Measurements from ENCODE around the gene DYNC2I2. TPM values are rescaled to one million over a fixed set of nuclear protein-coding genes. Genes with fewer than 3 reads are reported as not detected.
"Not testable (repeated sequence)": the region's sequence is repeated elsewhere in the genome, so short reads cannot be mapped to it uniquely, and the experiment has no call there.

The DYNC2I2 gene
- polyA plus RNA-seq, 2 donors: 45.7 to 48.0 TPM

DNA sequence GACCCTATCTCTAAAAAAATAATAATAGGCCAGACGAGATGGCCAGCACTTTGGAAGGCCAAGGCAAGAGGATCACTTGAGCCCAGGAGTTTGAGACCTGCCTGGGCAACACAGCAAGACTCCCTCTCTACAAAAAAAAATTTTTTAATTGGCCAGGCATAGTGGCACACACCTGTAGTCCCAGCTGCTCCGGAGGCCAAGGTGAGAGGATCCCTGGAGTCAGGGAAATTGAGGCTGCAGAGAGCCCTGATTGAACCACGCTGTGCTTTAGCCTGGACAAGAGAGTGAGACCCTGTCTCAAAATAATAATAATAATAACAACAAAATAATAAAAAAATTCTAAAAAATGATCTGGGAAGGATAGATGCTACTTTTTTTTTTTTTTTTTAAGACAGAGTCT is 1.1 kb upstream of the DYNC2I2 start:
- Histone ChIP-seq H3K9me3 (ENCODE audit: control insufficient read depth in 2 of 2, insufficient read depth in 1 of 2, low read depth in 1 of 2, low read length in 1 of 2) (no peaks in the 10 kb centered on the region), H3K4me3 (ENCODE audit: low read depth in 1 of 2, low read length in 2 of 2) (no peak overlapping the region), H3K27ac (ENCODE audit: low read depth in 2 of 2, low read length in 1 of 2) (no peak overlapping the region), H3K4me1 (ENCODE audit: control insufficient read depth in 2 of 2, insufficient read depth in 2 of 2, low read length in 1 of 2) (no peaks in the 10 kb centered on the region), H3K36me3 (ENCODE audit: control insufficient read depth in 2 of 2, insufficient read depth in 2 of 2, low read length in 1 of 2) (peaks cover 0 to 3% of the 10 kb centered on the region in 2 donors), H3K27me3 (ENCODE audit: control insufficient read depth in 1 of 2, insufficient read depth in 2 of 2, low read length in 2 of 2) (no peaks in the 10 kb centered on the region)
- 92 to 94% methylated on average over 3 of the region's 3 CpGs for WGBS, 2 donors

DNA sequence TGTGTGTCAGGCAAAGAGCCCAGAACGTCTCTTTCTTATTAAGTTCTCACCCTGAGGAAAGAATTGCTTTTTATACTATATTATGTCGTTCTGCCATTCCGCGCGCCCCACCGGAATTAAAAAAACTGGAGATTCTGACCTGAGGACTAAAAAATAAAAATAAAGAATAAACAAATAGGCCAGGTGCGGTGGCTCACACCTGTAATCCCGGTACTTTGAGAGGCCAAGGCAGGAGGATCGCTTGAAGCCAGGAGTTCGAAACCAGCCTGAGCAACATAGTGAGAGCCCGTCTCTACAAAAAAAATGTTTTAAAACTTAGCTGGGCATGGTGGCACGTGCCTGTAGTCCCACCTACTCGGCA is 677 bp upstream of the DYNC2I2 start:
- no peaks in the 10 kb centered on the region for H3K9me3 ChIP-seq (ENCODE audit: control insufficient read depth in 2 of 2, insufficient read depth in 1 of 2, low read depth in 1 of 2, low read length in 1 of 2)
- H3K27ac ChIP-seq (ENCODE audit: low read depth in 2 of 2, low read length in 1 of 2): peak overlapping the region in 1 of 2 donors; percentile 91
- H3K4me1 ChIP-seq (ENCODE audit: control insufficient read depth in 2 of 2, insufficient read depth in 2 of 2, low read length in 1 of 2): no peaks in the 10 kb centered on the region
- H3K27me3 ChIP-seq (ENCODE audit: control insufficient read depth in 1 of 2, insufficient read depth in 2 of 2, low read length in 2 of 2): no peaks in the 10 kb centered on the region
- peak overlapping the region in 1 of 2 donors; percentile 70 for H3K4me3 ChIP-seq (ENCODE audit: low read depth in 1 of 2, low read length in 2 of 2)
- H3K36me3 ChIP-seq (ENCODE audit: control insufficient read depth in 2 of 2, insufficient read depth in 2 of 2, low read length in 1 of 2): peaks cover 0 to 3% of the 10 kb centered on the region in 2 donors
- 96 to 97% methylated on average over 13 of the region's 13 CpGs for WGBS, 2 donors

- Histone ChIP-seq H3K4me1 (ENCODE audit: control insufficient read depth in 2 of 2, insufficient read depth in 2 of 2, low read length in 1 of 2) (no peaks in the 10 kb centered on the region), H3K27ac (ENCODE audit: low read depth in 2 of 2, low read length in 1 of 2) (no peak overlapping the region), H3K9me3 (ENCODE audit: control insufficient read depth in 2 of 2, insufficient read depth in 1 of 2, low read depth in 1 of 2, low read length in 1 of 2) (no peaks in the 10 kb centered on the region), H3K4me3 (ENCODE audit: low read depth in 1 of 2, low read length in 2 of 2) (no peak overlapping the region), H3K27me3 (ENCODE audit: control insufficient read depth in 1 of 2, insufficient read depth in 2 of 2, low read length in 2 of 2) (no peaks in the 10 kb centered on the region), H3K36me3 (ENCODE audit: control insufficient read depth in 2 of 2, insufficient read depth in 2 of 2, low read length in 1 of 2) (peaks cover 0 to 3% of the 10 kb centered on the region in 2 donors)
- WGBS, 2 donors: 95 to 96% methylated on average over 1 of the region's 1 CpG
Observed at GRCh38 chr9:128654481-128654880, 2.2 kb downstream of the DYNC2I2 start.

- no peaks in the 10 kb centered on the region for H3K4me1 ChIP-seq (ENCODE audit: control insufficient read depth in 2 of 2, insufficient read depth in 2 of 2, low read length in 1 of 2)
- WGBS, 2 donors: 96 to 97% methylated on average over 8 of the region's 8 CpGs
- no peak overlapping the region for H3K27ac ChIP-seq (ENCODE audit: low read depth in 2 of 2, low read length in 1 of 2)
- peaks cover 0 to 3% of the 10 kb centered on the region in 2 donors for H3K36me3 ChIP-seq (ENCODE audit: control insufficient read depth in 2 of 2, insufficient read depth in 2 of 2, low read length in 1 of 2)
- H3K9me3 ChIP-seq (ENCODE audit: control insufficient read depth in 2 of 2, insufficient read depth in 1 of 2, low read depth in 1 of 2, low read length in 1 of 2): no peaks in the 10 kb centered on the region
- H3K4me3 ChIP-seq (ENCODE audit: low read depth in 1 of 2, low read length in 2 of 2): no peak overlapping the region
- no peaks in the 10 kb centered on the region for H3K27me3 ChIP-seq (ENCODE audit: control insufficient read depth in 1 of 2, insufficient read depth in 2 of 2, low read length in 2 of 2)
Observed at GRCh38 chr9:128653908-128654307, 2.7 kb downstream of the DYNC2I2 start.

- Histone ChIP-seq H3K9me3 (ENCODE audit: control insufficient read depth in 2 of 2, insufficient read depth in 1 of 2, low read depth in 1 of 2, low read length in 1 of 2) (no peaks in the 10 kb centered on the region), H3K36me3 (ENCODE audit: control insufficient read depth in 2 of 2, insufficient read depth in 2 of 2, low read length in 1 of 2) (peaks cover 0 to 3% of the 10 kb centered on the region in 2 donors), H3K4me1 (ENCODE audit: control insufficient read depth in 2 of 2, insufficient read depth in 2 of 2, low read length in 1 of 2) (no peaks in the 10 kb centered on the region), H3K27ac (ENCODE audit: low read depth in 2 of 2, low read length in 1 of 2) (no peak overlapping the region), H3K27me3 (ENCODE audit: control insufficient read depth in 1 of 2, insufficient read depth in 2 of 2, low read length in 2 of 2) (no peaks in the 10 kb centered on the region), H3K4me3 (ENCODE audit: low read depth in 1 of 2, low read length in 2 of 2) (no peak overlapping the region)
- 92 to 93% methylated on average over 5 of the region's 5 CpGs for whole genome bisulfite sequencing, 2 donors
Observed at GRCh38 chr9:128651798-128652197, 4.8 kb downstream of the DYNC2I2 start.

DNA sequence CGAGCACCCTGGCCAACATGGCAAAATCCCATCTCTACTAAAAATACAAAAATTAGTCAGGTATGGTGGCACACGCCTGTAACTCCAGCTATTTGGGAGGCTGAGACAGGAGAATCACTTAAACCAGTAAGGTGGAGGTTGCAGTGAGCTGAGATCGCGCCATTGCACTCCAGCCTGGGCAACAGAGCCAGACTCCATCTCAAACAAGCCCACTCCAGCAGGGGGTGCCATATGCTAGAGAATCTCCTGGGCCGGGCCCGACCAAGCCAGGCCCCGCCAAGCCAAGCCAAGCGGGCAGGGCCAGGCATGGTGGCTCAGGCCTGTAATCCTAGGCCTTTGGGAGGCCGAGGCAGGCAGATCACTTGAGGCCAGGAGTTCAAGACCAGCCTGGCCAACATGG is 8.4 kb downstream of the DYNC2I2 start:
- not testable (repeated sequence) for H3K9me3 ChIP-seq (ENCODE audit: control insufficient read depth in 2 of 2, insufficient read depth in 1 of 2, low read depth in 1 of 2, low read length in 1 of 2); H3K27ac ChIP-seq (ENCODE audit: low read depth in 2 of 2, low read length in 1 of 2); H3K4me3 ChIP-seq (ENCODE audit: low read depth in 1 of 2, low read length in 2 of 2); H3K4me1 ChIP-seq (ENCODE audit: control insufficient read depth in 2 of 2, insufficient read depth in 2 of 2, low read length in 1 of 2); H3K27me3 ChIP-seq (ENCODE audit: control insufficient read depth in 1 of 2, insufficient read depth in 2 of 2, low read length in 2 of 2); H3K36me3 ChIP-seq (ENCODE audit: control insufficient read depth in 2 of 2, insufficient read depth in 2 of 2, low read length in 1 of 2)
- WGBS, 2 donors: 84 to 91% methylated on average over 9 of the region's 9 CpGs

DNA sequence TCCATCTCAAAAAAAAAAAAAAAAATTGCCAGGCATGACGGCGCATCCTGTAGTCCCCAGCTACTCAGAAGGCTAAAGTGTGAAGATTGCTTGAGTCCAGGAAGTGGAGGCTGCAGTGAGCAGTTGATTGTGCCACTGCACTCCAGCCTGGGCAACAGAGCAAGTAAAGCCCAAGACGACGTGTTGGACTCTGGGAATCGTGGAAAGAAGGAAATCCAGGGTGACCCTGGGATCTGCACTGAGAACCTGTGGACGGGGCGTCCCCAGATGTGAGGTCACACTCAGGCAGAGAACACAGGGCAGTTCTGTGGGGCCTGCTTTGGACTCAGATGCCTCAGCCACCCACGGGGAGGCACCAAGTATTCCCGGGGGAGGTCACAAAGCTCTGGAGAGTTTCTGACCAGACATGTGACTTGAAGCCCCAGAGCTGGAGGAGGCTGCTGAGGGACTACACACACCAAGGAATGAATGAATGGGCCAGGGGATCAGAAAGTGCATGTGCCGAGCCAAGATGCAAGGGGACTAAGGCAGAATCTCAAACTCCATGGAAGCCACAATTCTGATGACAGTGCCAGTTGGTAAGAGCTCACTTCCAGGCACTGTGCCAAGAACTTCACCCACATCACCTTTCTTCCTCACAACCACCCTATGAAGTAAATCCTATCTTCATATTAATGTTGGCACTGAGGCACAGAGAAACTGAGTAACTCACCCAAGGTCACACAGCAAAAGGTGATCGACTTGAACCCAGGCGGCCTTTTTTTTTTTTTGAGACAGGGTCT is 12.9 kb downstream of the DYNC2I2 start:
- no peak overlapping the region for H3K4me3 ChIP-seq (ENCODE audit: low read depth in 1 of 2, low read length in 2 of 2)
- H3K27ac ChIP-seq (ENCODE audit: low read depth in 2 of 2, low read length in 1 of 2): no peak overlapping the region
- 75 to 77% methylated on average over 12 of the region's 12 CpGs for WGBS, 2 donors
- H3K27me3 ChIP-seq (ENCODE audit: control insufficient read depth in 1 of 2, insufficient read depth in 2 of 2, low read length in 2 of 2): no peaks in the 10 kb centered on the region
- peaks cover 0 to 5% of the 10 kb centered on the region in 2 donors for H3K4me1 ChIP-seq (ENCODE audit: control insufficient read depth in 2 of 2, insufficient read depth in 2 of 2, low read length in 1 of 2)
- peaks cover 0 to 6% of the 10 kb centered on the region in 2 donors for H3K36me3 ChIP-seq (ENCODE audit: control insufficient read depth in 2 of 2, insufficient read depth in 2 of 2, low read length in 1 of 2)
- H3K9me3 ChIP-seq (ENCODE audit: control insufficient read depth in 2 of 2, insufficient read depth in 1 of 2, low read depth in 1 of 2, low read length in 1 of 2): no peaks in the 10 kb centered on the region

DNA sequence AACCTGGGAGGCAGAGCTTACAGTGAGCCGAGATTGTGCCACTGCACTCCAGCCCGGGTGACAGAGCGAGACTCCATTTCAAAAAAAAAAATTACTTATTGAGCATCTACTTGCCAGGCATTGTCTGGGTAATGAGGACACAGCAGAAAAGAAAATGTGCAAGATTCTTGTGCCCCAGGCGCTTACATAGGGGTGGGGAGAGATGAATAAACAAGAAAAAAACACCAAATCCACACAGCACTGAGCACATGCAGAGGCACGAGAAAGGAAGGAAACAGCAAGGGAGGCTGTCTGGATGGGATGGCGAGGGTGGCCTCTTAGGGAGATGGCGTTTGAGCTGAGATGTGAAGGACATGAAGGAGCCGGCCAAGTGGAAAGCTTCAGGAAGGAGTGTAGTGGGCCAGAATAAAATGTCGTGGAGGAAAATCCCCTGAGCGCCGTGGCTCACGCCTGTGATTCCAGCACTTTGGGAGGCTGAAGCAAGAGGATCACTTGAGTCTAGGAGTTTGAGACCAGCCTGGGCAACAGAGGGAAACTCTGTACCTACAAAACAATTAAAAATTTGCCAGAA is 13.9 kb downstream of the DYNC2I2 start:
- H3K36me3 ChIP-seq (ENCODE audit: control insufficient read depth in 2 of 2, insufficient read depth in 2 of 2, low read length in 1 of 2): peaks cover 0 to 6% of the 10 kb centered on the region in 2 donors
- H3K27me3 ChIP-seq (ENCODE audit: control insufficient read depth in 1 of 2, insufficient read depth in 2 of 2, low read length in 2 of 2): no peaks in the 10 kb centered on the region
- no peaks in the 10 kb centered on the region for H3K9me3 ChIP-seq (ENCODE audit: control insufficient read depth in 2 of 2, insufficient read depth in 1 of 2, low read depth in 1 of 2, low read length in 1 of 2)
- 48 to 70% methylated on average over 12 of the region's 12 CpGs for WGBS, 2 donors
- no peak overlapping the region for H3K27ac ChIP-seq (ENCODE audit: low read depth in 2 of 2, low read length in 1 of 2)
- H3K4me1 ChIP-seq (ENCODE audit: control insufficient read depth in 2 of 2, insufficient read depth in 2 of 2, low read length in 1 of 2): peaks cover 0 to 5% of the 10 kb centered on the region in 2 donors
- no peak overlapping the region for H3K4me3 ChIP-seq (ENCODE audit: low read depth in 1 of 2, low read length in 2 of 2)

DNA sequence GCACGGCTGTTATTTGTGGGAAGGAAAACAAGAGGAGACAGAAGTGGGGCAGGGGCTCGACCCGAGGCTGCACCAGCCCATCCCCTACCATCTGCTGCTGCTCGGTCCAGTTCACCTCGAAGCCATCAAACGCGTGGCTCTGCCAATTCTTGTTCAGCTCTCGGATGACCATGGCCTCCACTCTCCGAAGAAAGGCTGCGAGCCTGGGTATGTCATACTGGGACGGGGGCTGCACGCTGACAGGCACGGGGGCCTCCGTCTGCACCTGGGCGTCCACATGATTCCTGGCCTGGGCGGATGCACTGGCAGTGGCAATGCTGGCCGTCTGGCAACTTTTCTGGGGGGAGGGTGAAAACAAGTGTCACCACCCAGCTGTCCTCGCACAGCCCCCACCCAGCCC is 16.0 kb downstream of the DYNC2I2 start:
- Histone ChIP-seq H3K36me3 (ENCODE audit: control insufficient read depth in 2 of 2, insufficient read depth in 2 of 2, low read length in 1 of 2) (peaks cover 0 to 9% of the 10 kb centered on the region in 2 donors), H3K27me3 (ENCODE audit: control insufficient read depth in 1 of 2, insufficient read depth in 2 of 2, low read length in 2 of 2) (no peaks in the 10 kb centered on the region), H3K9me3 (ENCODE audit: control insufficient read depth in 2 of 2, insufficient read depth in 1 of 2, low read depth in 1 of 2, low read length in 1 of 2) (no peaks in the 10 kb centered on the region), H3K27ac (ENCODE audit: low read depth in 2 of 2, low read length in 1 of 2) (no peak overlapping the region), H3K4me3 (ENCODE audit: low read depth in 1 of 2, low read length in 2 of 2) (no peak overlapping the region), H3K4me1 (ENCODE audit: control insufficient read depth in 2 of 2, insufficient read depth in 2 of 2, low read length in 1 of 2) (peaks cover 4 to 17% of the 10 kb centered on the region in 2 donors)
- WGBS, 2 donors: 93 to 94% methylated on average over 18 of the region's 18 CpGs

- Histone ChIP-seq H3K4me3 (ENCODE audit: low read depth in 1 of 2, low read length in 2 of 2) (no peak overlapping the region), H3K36me3 (ENCODE audit: control insufficient read depth in 2 of 2, insufficient read depth in 2 of 2, low read length in 1 of 2) (peaks cover 5 to 17% of the 10 kb centered on the region in 2 donors), H3K27ac (ENCODE audit: low read depth in 2 of 2, low read length in 1 of 2) (no peak overlapping the region), H3K9me3 (ENCODE audit: control insufficient read depth in 2 of 2, insufficient read depth in 1 of 2, low read depth in 1 of 2, low read length in 1 of 2) (no peaks in the 10 kb centered on the region), H3K4me1 (ENCODE audit: control insufficient read depth in 2 of 2, insufficient read depth in 2 of 2, low read length in 1 of 2) (peaks cover 13 to 26% of the 10 kb centered on the region in 2 donors), H3K27me3 (ENCODE audit: control insufficient read depth in 1 of 2, insufficient read depth in 2 of 2, low read length in 2 of 2) (no peaks in the 10 kb centered on the region)
- WGBS, 2 donors: 73% methylated on average over 4 of the region's 4 CpGs
Observed at GRCh38 chr9:128638580-128638979, 18.1 kb downstream of the DYNC2I2 start.

Data from esophagus (tissue), 2 donors.